GM21529 (cell line): ENCODE results near the gene LDLRAD4.

Source experiments
- ATAC-seq: cut with Tn5 transposase; IDR thresholded peaks from one replicate; pipeline ENCODE4 v1.9.1; 2021; ENCODE audit not compliant: unreplicated experiment

LDLRAD4 gene

DNA sequence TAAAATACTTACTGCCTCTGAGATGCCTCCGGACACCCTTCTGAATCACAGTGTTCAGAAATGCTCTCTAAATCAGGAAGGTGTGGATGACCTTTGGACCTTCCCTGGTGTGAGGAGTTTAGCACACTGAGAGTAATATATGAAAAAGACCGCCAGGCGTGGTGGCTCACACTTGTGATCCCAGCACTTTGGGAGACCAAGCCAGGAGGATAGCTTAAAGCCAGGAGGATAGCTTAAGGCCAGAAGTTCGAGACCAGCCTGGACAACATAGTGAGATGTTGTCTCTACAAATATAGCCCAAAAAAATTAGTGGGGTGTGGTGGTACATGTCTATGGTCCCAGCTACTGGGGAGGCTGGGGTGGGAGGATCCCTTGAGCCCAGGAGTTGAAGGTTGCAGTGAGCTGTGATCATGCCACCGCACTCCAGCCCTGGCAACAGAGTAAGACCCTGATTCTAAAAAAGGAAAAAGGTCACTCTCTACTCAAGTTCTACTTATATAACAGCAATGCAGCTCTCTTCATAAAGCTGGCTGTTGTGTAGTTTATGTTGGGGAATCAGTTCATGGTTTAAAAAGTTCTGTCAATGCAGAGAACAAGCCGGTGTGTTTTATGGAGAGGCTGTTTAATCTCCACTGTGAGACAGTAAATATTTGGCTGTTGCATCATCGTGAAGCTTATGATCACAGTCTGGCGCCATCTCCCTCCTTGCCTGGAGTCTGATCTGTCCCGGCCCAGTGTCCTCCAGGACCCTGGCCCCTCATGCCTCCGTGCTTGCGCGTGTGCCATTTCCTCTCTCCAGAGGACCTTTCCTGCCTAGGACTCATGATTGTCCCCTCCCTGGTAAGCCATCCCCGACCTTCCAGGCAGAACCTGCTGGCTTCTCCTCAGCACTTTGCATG lies 323.3 kb downstream of the LDLRAD4 start:
- ATAC-seq: no peak

DNA sequence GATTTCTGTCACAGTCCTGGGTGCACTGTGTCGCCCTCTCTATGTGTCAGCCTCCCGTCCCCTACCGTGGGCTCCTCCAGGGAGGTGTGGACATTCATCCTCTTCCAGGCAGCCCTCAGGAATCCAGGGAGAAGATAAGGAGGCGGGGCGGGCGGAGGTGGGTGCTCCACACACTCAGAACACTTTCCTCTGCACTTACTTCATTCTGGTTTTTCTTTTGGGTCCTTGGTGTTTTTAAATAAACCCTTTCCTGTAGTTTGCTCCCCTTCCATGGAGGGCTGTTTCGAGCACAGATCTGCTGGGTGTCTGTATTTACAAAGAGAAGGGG lies 323.9 kb downstream of the LDLRAD4 start:
- ATAC-seq: no peak

DNA sequence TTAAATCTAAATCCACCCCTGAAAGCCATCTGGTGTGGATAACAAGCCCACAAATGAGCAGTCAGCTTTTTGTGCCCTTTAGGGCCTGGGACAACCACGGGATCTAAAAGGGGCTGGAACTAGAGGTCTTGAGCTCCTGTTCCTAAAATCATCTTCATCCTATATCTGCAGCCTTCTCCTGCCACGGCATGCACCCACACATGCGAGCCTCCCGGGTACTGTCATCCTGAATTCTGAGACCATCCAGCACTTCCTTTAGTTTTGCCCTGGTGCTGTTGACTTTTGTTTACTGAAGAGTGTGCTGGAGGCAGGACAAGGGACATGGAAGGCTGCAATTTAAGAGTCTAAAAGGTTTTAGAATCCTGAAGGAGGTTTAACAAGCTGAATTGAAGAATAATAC lies 324.6 kb downstream of the LDLRAD4 start:
- ATAC-seq: no peak

DNA sequence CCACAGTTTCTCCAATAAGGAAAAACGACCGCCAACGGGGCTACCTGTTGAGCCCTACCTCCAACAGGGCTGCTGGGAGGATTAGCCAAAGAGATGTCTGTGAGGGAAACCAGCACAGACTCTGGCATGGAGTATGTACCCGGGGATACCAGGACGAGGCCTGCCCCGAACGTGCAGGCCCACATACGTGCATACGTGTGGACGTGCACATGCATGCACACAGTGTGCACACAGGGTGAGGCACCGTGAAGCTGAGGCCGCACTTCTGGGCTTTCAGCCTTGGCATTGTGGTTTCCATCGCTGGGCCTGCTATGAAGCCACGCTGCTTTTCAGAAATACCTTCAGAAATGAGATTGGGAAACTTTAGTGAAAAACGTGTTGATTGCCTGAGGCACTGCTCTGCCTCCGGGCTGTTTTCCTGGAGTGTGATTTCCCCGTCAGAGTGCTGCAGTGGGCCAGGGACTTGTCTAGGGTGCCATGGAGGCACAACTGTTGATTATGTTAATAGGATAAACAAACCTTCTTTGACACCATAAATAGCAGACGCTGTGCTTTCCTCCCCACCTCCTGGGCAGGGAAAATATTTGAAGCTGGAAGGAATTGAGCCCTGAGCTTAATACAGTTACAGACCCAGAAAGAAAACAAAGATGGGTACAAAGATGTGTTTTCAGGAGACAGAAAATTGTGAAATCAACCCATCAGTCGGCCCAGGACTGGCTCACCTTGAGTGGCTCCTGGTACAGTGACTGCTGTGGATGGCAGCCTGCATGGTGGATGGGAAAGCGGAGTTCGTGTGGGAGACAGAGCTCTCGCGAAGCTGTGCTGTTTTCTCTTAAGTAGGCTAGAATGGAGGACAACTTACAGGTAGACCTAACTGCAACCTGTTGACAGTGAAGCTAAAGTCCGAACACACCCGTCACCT lies 325.5 kb downstream of the LDLRAD4 start:
- no peak for ATAC-seq

DNA sequence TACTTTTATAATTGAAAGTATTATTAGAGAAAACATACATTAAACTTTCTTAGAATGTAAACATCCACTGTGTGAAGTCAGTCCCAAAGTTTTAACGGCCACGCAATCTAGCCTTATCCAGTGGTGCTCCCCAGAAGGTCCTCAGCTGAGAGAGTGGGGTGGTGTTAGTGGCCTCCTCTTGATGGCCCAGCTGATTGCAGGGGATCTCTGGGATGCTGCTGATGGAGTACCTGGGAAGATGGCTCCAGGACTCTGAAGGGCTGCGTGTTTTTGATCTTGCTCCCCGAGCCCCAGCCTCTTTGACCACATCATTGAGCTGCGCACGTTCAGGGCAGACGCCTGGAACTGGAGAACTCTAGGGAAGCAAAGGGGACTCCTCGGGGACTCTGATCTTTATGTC lies 326.4 kb downstream of the LDLRAD4 start:
- no peak for ATAC-seq

DNA sequence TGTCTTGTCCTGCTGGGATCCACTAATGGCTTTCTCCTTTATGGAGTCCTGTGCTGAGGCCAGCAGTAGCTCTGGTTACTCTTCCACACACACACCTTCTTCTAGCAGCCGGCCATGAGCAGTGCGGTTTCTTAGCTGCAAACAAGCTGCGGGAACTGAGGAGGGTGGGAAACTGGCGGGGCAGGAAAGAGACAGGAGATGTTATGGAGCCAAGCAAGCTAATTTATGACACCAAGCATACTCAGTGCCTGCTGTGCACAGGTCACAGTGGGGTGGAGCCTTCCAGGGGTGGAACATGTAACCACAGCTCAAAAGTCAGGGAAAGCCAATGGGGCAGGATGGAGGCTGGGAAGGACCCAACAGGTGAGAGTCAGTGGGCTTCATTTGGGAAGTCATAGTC lies 327.0 kb downstream of the LDLRAD4 start:
- no peak for ATAC-seq

DNA sequence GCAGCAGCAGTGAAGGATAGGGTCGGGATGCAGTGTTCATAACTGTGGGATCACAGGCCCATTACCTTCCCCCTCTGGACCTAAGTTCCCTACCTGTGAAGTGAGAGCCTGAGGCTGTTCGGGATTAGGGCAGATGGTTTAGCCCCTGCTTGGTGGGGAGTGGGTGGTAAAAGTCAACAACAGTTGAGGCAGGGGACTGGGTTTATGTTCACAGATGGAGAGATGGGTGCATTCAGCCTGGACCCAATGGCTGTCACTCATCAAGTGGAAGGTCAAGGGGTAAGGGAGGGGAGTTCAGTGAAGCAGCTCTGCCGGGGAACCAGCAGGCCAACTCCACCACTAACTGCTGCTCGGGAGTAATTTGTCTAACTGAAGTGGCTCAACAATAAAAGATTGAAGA lies 327.4 kb downstream of the LDLRAD4 start:
- no peak for ATAC-seq

DNA sequence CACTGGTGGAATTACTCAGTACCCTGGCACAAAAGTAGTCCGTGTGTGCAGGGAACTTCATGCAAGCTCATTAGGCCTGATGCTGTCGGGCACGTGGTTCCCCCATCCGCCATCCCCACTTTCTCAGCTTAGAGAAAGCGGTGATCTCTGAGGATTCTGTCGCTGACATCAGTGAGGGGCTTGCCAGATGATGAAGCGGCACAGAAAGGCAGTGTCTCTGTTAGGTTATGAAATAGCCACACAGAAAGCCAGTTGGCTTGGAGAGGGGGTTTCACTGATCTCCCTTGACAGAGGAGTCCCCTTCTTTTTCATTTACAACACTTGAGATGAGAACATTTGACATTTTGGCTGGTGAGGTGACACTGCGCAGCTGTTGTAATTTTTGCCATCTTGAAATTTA lies 328.1 kb downstream of the LDLRAD4 start:
- ATAC-seq: no peak

DNA sequence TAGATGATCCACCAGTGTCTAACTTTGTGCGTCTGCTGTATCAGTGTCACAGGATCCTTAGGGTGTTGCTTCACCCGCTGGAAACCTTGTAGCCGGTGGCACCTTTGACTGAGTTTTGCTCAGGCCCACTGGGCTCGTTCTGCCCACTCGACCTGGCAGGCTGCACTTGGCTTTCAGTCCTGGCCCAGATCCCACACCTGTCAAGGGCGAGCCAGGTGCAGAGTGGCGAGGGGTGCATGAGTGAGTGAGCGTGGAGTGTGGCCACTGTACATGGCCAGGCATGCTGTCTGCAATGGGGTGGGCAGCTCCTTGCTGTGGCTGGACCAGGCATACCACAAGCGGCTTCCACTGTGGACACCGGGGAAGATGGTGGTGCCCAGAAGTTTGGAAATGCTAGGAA lies 328.8 kb downstream of the LDLRAD4 start:
- no peak for ATAC-seq

DNA sequence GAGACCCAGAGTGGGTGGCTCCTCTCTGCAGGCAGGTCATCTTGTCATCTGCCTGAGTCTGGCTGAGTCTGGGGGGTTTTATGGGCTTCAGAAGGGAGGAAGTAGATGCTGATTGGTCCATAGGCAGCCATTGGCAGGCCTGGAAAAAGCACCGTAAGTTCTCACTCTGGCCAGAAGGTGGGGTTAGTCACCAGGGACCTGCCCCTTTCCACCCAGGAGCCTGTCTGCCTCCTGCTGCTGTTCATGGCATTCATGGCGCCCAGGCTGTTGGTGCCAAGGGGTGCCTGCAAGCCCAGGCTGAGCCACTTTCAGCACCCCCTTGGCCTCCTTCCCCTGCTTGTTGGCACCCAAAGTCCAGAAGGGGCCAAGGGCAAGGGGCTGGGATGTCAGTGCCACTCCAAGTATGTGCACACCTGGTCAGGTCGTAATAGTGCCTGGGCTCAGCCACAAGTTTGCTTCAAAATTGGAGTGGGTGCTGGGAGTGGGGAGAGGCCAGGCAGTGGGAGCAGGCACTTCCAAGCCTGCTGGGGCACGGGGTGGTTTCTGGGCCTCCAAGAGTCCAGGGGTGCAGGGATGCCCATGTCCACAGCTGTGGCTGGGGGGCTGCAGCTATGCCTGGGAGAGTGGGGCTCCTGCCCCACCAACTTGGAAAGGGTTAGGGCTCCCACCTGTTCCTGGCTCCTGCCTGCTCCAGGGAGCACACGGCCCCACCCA lies 329.7 kb downstream of the LDLRAD4 start:
- ATAC-seq: no peak

DNA sequence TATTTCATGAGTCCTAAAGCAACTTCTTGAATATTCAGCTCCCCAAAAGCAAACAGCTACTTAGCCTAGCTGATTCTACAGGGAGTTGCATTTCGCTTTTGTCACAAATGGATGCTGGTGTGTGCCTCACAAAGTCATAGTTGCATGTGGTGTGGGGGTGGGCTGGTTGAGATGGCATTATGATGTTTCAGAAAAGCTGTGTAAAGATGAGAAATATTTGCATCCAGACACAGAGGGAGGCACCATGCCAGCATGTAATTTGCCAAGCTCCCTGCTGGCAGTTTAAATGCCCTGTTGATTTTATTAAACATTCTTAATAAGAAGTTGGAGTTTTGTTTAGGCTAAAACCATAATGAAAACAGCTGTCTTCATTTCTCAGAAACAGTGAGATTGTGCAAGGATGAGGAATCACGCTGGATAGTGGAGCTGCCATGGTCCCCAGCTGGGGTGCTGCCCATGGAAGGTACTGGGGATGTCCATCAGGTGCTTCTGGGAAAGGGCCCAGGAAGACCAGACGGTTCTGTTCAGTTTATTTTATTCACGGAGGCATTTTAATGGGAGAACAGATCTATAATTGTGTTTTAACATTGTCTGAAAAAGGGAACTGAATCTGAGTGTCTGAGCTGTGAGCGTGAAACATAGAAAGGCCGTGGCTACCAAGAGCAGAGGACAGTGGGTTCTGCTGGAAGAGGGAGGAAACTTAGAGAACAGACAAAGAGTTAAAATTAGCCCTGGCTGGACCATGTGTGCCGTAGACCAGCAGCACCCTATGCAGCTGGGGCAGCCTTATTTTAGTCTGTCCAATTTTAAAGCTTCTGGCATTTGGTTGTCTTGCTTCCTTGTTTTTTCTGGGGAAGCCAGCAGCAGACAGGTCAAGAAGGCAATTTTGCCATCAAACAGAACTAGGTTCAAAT lies 330.7 kb downstream of the LDLRAD4 start:
- peak; percentile 92 for ATAC-seq

DNA sequence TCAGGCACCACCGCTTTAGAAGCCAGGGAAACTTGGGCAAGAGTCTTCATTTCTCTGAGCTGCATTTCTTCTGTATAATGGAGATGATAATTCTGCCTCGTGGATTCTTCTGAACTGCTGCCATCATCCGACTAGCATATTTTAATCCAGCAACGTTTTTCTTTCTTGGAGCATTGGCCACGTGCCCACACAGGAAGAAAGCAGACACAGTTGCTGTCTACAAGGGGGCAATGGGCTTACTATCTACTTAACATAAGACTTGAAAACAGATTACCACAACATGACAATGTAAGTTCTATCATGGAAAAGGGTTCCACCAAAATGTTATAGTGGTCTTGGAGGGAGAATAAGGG lies 331.3 kb downstream of the LDLRAD4 start:
- ATAC-seq: no peak

DNA sequence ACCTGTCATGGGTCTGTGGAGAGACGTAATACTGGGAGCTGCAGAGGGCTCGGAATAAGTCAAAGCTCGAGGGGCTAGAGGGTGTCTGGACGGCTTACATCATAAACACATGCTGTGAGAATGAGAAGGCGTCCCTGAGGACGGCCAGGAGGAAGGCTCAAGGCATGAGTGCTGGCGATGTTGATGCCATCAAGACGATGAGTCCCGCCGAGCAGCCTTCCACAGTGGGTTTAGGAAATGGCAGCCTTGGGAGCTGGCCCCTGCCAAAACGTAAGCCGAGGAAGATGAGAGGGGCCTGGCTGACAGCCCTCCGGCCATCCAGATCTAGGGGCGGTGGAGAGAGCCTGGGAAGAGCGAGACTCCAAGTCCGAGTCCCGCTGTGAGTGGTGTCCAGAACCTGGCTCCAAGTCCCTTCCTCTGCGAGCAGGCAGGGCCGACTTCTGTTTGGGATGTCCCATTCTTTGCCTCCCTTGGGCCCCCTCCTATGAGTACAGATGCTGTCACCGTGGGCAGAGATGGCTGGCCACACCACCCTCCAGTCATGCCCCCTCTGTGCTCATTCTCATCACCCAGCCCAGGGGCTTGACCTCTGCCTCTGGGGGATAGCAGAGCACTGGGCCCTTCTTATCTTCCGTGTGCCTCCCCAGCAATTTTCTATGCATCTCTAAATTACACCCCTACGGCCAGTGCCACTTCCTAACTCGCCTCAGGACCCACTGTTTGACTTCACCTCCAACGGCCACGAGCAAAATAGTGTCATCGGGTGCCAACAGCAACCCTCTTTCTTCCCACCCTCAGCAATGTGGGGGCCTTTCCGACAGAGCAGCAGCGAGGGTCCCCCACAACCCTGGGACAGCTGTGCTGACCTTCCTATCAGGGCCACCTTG lies 332.1 kb downstream of the LDLRAD4 start:
- ATAC-seq: no peak

DNA sequence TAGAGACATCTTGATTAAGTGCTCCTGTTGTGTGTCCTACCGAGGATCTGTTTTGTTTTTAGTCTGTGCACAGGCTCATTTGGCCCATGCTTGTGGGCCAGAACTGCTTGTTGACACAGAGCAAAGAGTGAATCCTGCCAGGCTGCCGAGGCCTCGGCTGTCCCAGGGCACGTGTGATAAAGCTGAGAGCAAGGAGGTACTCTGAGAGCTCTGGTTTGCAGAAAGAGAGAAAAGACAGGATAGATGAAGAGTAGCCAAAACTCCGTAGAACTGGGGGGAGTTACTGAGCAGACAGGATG lies 332.7 kb downstream of the LDLRAD4 start:
- no peak for ATAC-seq

DNA sequence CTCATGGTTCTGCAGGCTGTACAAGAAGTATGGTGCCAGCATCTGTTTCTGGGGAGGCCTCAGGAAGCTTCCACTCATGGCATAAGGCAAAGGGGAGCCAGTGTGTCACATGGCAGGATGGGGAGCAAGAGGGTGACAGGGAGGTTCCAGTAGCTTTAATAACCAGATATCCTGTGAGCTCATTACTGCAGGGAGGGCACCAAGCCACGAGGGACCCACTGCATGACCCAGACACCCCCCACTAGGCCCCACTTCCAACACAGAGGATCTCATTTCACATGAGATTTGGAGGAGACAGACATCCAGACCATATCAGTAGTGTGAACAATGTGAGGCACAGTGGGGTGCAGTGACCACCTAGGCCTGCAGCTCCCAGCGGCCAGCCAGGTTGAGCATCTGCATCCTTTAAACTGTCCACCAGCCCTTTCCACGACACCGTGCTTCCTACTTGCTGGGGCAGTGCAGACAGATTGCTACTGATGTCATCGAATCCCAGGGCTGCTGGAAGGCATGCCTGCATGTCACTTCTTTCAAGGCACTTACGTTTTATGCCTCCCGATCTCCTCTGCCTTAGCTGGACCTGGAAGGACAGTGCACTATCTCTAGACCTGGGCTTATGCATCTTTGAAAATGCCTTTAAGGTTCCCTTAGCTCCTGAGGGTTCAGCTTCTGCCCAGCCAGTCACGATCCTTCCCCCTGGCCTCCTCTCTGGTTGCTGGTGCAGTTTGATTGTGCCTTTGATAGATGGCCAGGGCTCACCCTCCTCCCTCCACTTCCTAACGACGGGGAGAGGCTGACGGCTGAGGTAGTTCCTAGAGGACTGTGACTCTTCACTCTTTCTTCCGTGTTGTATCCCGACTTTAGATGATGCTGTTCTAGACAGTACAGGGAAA lies 333.5 kb downstream of the LDLRAD4 start:
- ATAC-seq: no peak

DNA sequence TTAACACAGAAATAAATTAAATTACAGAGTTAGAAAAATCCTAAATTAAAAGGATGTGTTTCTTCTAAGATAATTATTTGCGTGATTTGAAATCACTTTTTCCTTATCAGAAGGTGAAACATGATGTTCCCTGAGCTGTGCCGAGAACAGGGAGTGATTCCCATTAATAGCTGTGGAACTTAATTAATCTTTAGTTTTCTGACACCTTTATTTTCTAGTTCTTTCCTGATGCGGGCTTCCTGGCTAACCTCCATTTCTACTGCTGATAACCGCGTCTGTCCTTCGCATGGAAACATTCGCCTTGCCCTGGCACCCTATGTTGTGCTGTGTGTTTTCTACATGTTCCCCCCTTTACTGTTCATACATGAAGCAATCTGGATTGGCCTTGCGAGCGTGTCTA lies 334.9 kb downstream of the LDLRAD4 start:
- no peak for ATAC-seq

DNA sequence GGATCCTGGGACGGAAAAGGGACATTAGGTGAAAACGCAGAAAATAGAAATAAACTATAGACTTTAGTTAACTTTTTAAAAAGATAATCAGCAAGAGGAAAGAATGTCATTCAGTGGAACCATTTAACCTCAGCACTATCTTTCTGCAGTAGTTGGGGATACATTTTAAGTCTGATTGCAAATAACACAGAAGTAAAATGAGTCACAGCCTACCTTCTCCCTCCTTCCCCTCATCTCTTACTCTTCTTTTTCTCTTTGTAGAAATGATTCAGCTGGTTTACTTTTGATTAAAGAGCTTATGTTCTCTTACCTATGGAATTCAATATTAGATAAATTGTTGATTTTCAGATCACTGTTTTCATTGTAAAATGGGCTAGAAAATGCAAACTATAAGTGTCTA lies 336.6 kb downstream of the LDLRAD4 start:
- no peak for ATAC-seq

DNA sequence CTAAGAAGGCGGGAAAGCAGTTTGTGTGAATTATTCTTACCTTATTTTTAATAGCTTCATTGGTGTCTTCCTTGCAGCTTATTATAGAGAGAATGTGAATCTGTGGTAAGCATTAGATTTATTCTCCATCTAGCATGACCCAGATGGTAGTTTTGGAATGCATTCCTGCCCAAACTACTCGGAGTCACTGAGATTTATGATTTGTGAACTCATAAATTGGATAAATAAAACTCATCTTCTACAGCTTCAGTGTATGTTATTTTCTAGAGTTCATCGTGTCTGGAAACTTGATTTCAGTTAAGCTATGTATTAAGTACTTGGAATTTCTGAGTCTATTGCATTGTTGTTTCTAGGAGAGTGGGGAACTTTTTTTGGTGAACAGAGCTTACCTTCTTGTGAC lies 337.3 kb downstream of the LDLRAD4 start:
- no peak for ATAC-seq

DNA sequence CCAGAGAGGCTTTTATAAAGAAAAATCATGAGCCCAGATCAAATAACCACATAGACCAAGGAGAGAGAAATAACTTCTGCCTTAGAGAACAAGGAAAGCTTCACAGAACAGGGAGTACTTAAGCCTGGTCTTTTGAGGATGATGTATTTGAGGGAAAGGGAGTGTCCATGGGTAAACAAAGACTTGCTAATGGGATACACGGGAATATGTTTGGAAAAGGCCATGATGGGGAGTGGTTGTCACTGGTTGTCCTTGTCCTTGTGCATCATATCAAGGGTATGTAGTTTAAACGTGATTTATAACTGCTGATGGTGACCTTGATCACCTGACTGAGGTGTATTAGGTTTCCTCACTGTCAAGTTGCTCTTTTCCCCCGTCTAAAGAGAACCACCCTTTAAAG lies 337.9 kb downstream of the LDLRAD4 start:
- ATAC-seq: no peak
